Sigmoid colon (tissue), 4 donors: ENCODE measurements around the gene TFEC.

Source experiments
- POLR2A ChIP-seq, 2 donors: fragments of 450-650 bp; IDR thresholded peaks; one replicate each; pipeline ENCODE4 v1.6.1; 2016; ENCODE audit warnings: antibody characterized with exemption in 2 of 2, mild to moderate bottlenecking in 2 of 2, moderate library complexity in 2 of 2
- POLR2AphosphoS5 ChIP-seq, 4 donors: sonication (generic); formaldehyde crosslinking; IDR thresholded peaks; one replicate each; pipeline ENCODE4 v1.6.1; 2017; ENCODE audit warnings: antibody characterized with exemption in 4 of 4
- TF ChIP-seq, protein P1 (sequence below), 4 experiments: fragments of 450-650 bp in 3 of 4; fragments of 200-600 bp in 1 of 4; IDR thresholded peaks; one replicate each; pipeline ENCODE4 v1.5.1; 2016 to 2019; ENCODE audit warnings: antibody characterized with exemption in 4 of 4, mild to moderate bottlenecking in 3 of 4, moderate library complexity in 2 of 4

DNA sequence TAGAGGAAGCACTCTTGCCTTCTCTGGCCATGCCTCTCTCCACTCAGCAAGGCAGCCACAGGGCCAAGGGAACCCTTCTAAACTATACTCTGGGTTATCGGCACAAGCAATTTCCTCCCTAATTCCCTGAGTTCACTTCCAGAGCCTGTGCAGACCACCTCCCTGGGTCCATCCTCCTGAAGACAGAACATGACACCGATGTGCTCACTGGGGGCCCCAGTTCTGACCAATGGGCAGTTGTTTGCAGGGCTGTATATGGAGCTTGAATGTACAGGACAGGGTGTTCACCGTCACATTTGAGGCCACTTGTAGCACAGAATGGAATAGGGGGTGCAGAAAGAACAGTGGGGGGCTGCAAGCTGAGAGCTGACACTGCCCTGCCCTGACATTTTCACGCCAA, 77.7 kb downstream of the TFEC start:
- TF ChIP-seq, protein P1, sequence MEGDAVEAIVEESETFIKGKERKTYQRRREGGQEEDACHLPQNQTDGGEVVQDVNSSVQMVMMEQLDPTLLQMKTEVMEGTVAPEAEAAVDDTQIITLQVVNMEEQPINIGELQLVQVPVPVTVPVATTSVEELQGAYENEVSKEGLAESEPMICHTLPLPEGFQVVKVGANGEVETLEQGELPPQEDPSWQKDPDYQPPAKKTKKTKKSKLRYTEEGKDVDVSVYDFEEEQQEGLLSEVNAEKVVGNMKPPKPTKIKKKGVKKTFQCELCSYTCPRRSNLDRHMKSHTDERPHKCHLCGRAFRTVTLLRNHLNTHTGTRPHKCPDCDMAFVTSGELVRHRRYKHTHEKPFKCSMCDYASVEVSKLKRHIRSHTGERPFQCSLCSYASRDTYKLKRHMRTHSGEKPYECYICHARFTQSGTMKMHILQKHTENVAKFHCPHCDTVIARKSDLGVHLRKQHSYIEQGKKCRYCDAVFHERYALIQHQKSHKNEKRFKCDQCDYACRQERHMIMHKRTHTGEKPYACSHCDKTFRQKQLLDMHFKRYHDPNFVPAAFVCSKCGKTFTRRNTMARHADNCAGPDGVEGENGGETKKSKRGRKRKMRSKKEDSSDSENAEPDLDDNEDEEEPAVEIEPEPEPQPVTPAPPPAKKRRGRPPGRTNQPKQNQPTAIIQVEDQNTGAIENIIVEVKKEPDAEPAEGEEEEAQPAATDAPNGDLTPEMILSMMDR (IDR thresholded peaks at IDR 0.05): no peak
- TF ChIP-seq POLR2A (IDR thresholded peaks at IDR 0.05): no peak
- no peak for TF ChIP-seq POLR2AphosphoS5 (IDR thresholded peaks at IDR 0.05)
